ENCODE results near the gene ELF1. TPM values are rescaled to one million over a fixed set of nuclear protein-coding genes. Genes with fewer than 3 reads are reported as not detected.
"Not testable (repeated sequence)": the region's sequence is repeated elsewhere in the genome, so short reads cannot be mapped to it uniquely, and the experiment has no call there.

Gene ELF1
- polyA plus RNA-seq, 3 donors = 48.9 to 51.7 (median 51.5) TPM

DNA sequence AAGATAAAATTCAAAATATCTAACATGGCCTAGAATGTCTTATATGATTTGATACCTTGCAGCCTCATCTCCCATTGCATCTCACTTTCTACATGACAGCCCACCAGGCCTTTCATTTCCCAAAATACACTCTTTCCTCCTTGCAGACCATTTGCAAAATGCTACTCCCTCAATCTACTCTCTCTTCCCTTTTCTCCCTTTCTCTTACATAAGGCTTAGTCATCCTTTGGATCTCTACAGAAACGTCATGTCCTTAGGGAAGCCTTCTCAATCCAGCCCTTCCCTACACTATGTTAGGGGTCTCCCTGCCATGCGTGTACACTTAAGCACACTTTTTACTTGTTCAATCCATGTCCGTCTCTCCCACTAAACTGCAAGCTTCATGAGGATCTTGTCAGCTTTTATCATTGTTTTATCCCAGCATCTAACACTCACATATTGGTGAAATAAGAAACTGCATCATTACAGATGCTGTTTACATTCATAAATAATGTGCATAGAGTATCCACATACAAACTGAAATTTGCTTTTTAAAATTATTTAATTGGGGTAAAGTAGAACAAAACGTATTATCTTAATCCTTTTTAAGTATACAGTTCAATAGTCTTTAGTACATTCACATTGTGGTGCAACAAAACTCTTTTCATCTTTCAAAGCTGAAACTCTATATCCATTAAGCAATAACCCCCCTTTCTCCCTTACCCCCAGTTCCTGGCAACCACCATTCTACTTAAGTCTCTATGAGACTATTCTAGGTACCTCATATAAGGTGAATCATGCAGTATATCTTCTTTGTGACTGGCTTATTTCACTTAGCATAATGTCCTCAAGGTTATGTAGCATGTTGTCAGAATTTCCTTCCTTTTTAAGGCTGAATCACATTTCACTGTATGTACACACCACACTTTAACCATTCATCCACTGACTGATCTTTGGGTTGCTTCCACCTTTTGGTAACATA lies 30.6 kb upstream of the ELF1 start:
- DNase-seq = no peak

DNA sequence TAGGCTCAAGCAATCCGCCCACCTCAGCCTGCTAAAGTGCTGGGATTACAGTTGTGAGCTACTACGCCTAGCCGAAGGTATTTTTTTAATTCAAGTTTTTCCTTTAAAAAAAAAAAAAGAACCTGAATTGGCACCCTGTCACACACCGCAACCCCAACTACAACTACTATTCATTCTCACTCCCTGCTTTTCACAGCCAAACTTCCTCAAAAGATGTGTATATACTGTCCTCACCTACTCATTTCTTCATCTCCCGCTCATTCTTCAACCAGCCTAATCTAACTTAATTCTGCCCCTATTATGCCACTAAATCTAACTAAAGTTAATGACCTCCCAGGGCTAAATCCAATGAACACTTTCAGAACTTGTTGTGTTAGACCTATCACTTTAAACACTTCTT lies 29.5 kb upstream of the ELF1 start:
- DNase-seq = no peak

DNA sequence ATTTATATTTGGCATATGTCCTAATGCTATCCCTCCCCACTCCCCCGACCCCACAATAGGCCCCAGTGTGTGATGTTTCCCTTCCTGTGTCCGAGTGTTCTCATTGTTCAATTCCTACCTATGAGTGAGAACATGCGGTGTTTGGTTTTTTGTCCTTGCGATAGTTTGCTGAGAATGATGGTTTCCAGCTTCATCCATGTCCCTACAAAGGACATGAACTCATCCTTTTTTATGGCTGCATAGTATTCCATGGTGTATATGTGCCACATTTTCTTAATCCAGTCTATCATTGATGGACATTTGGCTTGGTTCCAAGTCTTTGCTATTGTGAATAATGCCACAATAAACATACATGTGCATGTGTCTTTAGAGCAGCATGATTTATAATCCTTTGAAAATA lies 23.3 kb upstream of the ELF1 start:
- DNase-seq = not testable (repeated sequence)

DNA sequence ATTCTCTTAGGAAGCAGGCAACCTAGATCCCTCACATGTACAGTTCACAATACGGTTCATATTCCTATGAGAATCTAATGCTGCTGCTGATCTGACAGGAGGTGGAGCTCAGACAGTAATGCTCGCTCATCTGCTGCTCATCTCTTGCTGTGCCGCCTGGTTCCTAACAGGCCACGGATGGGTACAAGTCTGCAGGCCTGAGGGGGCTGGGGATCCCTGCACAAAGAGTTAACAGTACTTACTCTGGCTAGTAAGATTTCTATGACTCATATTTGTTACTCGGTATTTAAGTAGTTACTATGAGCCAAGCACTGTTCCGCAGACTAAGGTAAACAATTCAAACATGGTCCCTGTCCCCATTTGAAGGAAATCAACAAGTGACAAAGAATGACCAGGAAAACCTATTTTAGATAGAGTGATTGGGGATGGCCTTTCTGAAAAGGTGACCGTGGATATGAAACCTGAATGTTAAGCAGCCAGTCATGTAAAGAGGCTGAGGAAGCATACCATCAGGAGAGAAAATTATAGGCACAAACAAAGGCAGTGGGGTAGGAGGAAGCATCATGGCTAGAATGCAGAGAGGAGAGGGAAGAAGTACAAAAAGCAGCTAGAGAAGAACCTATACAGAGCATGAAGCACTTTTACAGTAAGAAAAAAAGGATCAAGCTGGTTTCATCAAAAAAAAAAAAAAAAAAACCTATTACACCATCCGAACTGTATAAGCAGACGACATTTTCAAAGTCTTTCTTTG lies 21.6 kb upstream of the ELF1 start:
- DNase-seq = no peak

DNA sequence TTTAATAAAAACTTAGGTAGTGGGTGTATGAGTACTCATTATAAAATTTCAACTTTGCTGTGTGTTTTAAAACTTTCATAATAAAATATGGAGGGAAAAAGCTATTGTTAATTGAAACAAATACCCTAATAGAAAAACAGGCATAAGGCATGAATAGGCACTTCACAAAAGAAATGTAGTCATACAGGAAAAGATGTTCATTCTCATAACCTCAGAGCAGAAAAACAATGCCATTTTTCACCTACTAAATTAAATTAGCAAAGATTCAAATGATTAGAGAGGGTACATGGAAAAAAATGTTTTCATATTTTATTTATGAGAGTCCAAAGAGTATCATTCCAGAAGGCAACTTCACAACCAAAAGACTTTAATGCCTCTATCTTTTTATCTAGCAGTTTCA lies 20.6 kb upstream of the ELF1 start:
- no peak for DNase-seq

DNA sequence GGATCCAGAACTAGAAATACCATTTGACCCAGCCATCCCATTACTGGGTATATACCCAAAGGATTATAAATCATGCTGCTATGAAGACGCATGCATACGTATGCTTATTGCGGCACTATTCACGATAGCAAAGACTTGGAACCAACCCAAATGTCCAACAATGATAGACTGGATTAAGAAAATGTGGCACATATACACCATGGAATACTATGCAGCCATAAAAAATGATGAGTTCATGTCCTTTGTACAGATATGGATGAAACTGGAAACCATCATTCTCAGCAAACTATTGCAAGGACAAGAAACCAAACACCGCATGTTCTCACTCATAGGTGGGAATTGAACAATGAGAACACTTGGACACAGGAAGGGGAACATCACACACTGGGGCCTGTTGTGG lies 17.4 kb upstream of the ELF1 start:
- DNase-seq = not testable (repeated sequence)

DNA sequence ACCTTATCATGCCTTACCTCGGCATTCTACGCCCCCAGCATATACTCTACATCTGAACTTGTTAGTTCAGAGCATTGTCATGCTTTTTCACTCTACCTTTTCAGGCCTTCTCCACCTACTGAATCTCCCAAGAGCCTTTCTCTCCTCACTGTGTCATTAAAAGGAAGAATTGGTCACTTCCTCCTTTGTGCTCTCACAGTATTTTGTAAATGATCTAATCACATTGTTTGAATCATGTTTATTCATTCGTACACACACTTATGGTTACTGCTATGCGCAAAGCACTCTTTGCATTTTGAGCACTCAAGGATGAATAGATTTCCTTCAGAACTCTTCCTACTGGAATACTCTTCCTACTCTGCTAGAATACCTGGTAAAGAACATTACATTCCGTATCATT lies 15.8 kb upstream of the ELF1 start:
- no peak for DNase-seq

DNA sequence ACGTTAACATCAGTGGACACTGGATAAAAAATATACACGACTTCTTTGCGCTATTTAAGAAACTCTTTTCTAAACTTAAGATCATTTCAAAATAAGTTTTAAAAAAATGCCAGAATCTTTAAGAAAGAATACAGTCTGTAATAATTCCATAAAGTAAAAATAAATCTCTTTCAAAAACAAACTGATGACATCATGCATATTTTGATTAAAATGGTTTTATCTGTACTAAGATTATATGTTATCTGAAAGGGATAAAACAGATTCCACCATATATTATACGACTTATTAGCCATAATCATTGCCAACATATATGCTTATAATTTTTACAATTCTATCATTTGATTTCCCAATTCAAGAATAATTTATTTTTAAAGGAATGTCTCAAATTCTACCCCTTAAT lies 15.3 kb upstream of the ELF1 start:
- no peak for DNase-seq

DNA sequence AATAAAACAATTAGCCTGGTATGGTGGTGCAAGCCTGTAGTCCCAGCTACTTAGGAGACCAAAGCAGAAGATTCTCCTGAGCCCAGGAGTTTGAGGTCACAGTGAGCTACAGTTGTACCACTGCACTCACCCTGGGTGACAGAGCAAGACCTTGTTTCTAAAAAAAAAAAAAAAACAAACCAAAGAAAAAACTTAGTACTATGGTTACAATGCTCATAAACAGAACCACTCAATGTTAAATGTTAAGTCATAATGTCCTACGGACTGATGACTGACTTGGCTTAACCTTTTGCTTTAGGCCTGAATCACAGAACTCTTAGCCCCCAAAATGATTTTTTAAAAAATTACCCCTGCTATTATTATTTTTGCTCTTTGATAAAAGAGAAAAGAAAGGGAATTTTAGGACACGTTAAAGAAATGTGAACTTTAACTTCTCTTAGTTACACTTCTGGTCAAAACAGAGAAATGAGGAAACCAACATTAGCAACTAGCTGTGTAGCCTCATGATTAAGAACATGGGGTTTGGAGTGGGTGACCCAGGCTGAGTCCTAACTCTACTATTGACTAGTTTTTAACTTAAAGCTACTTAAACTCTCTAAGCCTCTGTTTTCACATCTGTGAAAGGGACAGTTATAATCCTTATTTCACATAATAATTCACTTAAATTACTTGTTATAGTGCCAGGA lies 13.7 kb upstream of the ELF1 start:
- DNase-seq = no peak

DNA sequence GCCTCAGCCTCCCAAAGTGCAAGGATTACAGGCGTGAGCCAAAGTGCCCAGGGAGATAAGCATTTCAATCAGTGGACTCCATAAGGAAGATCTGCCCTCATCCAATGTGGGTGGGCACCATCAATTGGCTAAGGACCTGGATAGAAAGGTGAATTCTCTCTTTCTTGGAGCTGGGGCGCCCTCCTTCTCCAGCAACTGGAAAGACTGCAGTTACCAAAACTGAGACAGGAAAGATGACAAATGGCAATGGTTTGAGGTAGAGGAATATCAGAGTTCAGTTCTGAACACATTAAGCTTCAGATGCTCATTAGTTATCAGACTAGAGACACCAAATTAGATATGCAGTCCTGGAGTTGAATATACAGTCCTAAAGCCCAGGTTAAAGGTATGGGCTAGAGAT lies 10.5 kb upstream of the ELF1 start:
- DNase-seq = no peak

DNA sequence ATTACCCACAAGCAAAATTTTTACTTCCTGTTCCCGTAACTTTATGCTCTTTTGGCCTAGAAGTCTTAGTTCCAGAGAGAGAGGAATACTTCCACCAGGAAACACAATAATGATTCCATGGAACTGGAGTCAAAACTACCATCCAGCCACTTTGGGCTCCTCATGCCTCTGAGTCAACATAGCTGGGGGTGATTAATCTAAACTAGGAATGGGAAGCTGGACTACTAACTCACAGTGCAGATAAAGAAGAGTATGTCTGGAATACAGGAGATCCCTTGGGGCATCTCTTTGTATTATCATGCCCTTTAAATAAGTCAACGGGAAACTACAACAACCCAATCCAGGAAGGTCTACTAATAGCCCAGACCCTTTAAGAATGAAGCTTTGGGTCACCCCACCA lies 8.9 kb upstream of the ELF1 start:
- no peak for DNase-seq

DNA sequence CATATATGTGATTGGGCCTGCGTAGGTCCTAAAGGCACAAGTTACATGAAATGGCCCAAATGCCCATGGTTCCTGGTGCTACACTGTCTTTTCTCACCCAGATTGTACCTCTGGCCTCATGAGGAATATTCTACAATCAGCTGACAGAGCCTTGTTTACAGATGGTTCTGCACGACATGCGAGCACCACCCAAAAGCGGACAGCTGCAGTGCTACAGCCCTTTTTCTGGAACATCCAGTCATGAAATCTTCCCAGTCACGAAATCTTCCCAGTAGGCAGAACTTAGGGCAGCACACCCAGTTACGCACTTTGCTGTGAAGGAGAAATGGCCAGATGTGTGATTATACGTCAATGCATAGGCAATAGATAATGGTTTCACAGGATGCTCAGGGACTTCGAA lies 7.7 kb upstream of the ELF1 start:
- DNase-seq = no peak

DNA sequence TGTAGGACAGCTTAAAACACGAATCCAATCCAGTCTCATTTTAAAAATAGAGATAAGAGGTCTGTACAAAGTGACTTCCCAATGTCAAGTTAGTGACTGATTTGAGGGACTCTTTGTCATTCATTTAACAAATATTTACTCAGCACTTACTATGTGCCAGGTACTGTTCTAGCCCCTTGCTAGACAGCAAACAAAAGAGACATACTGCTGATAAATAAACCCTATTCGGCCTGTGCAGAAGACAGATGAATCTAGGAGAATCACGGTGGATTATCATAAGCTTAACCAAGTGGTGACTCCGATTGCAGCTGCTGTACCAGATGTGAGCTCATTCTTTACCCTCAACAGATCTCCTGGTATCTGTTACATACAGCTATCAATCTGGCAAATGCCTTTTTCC lies 6.4 kb upstream of the ELF1 start:
- DNase-seq = no peak

DNA sequence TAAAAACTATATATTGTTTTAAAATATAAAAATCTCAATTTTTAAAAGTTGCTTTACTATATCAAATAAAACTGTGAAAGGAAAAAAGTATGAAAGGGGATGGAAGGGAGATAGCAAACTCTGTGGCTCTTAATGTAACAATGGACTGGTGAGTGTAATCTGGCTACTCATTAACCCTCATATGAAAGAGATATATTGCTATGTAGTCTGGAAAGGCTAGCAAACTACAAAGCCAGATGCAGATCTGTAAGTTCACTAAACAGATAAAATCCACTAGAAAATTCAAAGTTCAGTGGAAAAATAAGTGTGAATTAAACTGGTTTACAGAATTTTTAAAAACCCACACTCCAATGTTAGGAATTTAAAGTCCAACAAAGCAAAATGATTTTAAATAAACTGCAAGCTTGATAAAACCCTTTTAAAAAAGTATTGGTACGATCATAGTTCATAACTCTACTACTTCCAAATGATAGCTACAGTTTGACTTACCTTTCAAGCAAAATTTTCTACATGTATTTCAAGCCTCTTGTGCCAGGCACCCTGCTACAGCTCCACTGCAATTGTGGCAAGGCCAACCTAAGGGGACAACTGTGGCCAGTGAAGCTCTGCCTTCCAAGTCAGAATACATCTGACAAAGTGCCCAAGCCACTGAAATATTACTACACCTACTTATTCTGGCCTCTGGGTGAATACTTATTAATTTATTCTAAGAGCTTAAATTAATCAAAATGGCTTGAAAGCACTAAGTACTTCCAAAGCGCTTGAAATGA lies 647 bp upstream of the ELF1 start:
- DNase-seq = no peak

DNA sequence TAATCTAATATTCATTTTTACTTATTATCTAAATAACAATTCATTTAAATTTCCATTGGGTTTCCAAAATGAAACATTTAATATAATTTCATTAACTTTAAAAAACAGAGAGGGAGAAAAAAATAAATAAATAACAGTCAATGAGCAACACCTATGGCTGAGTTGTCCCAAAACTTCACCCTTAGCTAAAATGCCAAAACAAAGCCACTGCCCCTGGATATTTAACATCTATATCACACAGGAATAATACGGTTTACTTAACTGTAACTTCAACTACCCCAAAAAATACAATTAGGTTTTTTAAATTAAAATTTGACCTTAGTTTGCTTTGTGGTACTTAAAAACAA lies 541 bp downstream of the ELF1 start:
- DNase-seq = no peak

DNA sequence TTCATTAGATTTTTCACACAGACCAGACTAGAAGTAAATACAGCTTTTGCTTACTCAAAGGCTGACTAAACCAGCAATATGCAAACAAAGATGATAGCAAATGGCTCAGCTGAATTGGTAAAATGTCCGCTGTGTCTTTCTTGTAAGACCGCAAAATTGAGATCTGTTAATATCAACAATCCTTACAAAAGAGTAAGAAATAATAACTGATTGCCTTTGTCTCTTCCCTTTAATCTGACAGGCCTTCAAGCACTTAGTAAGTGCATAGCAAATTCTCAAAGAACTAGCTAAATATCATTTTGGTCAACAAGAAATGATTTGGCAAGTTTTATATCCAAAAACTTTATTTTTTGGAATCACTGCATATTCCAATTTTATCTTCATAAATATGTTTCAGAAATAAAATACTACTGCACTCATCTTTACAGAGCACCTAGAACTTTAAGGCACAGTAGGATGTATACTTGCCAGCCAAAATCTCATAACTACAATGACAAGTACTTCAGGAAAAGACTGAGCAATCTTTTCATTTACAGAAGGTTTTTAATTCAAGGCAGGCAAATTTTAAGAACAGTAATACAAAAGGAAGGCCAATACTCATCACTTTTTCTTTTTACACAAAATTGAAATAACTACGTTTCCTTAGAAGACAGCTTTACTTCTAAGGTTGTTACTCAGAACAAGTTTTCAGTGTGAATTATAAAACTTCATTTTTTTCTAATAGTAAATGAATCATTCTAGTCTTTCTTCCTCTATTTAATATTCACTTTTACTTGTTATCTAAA lies 1.1 kb downstream of the ELF1 start:
- DNase-seq = no peak

DNA sequence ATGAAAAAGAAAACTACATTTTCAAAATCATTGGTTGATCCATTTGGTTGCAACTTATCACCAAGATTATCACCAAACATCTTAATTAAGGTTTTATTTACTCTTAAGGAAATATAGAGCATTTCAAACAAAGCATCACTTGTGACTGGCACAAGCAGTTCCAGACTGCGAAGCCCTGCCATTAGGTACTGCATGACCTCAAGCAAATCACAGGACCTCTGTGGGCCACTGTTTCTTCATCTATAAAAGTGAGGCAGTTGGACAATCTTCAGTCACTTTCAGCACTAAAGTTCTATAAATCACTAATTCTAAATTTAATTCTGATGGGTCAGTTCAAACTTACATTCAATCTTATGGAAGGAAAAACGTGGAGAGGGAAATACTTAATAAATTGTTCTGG lies 2.0 kb downstream of the ELF1 start:
- DNase-seq = no peak

DNA sequence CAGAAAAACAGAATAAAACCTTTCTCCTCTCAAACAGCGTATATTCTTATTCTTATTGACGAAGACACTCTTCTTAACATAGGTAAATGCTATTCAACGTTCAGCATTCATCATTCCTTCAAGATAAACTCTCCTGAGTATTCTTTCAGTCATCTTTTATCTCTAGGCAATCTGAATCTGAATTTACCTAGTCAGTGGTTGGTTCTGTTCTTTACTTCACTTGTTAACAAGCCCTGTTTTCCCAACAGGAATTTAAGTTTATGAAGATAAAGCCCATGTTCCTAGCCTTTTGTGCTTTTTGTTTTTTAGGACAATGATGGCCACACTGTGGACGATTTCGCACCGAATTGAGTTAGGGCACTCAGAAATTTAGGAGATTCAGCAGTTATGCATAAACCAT lies 3.2 kb downstream of the ELF1 start:
- DNase-seq = no peak

DNA sequence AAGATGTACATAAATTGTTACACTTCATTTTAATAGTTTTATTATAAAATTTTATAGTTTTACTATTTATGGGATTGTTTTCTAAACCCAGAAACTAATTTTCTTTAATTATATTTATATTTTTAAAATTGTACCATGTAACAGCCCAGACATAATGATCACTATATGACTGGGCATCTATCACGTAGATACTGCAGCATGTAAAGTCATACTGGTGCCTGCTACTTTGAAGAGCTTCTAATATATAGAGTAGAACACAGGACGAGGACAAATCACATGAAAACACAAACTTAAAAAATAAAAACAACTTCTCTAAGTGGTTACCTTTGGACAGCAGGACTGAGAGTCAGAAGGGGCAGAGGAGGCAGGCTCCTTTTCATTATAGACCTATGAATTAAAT lies 5.3 kb downstream of the ELF1 start:
- DNase-seq = no peak

DNA sequence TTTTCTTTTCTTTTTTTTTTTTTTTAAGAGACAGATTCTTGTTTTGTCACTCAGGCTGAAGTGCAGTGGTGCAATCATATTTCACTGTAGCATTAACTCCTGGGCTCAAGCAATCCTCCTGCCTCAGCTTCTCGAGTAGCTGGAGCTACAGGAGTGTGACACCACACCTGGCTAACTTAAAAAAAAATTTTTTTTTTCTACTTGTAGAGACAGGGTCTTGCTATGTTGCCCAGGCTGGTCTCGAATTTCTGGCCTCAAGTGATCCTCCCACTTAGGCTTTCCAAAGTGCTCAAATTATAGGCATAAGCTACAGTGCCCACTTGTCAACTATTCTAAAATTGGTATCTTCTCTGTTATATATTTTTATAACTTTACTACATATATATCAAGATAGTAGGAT lies 6.6 kb downstream of the ELF1 start:
- no peak for DNase-seq

DNA sequence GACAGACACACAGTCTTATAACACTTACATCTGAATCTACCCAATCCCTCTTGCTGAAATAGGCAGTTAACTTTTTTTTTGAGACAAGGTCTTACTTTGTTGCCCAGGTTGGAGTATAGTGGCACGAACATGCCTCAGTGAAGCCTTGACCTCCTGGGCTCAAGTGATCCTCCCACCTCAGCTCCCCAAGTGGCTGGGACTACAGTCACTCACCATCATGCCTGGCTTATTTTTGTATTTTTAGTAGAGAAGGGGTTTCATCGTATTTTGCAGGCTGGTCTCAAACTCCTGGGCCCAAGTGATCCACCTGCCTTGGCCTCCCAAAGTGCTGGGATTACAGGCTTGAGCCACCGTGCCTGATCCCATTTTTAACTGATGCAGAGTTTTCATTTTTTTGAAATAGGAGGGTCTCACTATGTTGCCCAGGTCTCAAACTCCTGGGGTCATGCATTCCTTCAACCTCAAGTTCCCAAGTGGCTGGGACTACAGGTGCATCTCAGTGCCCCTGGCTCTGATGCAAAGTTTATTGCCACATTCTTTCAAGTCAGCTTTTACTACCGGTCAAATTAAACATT lies 7.6 kb downstream of the ELF1 start:
- no peak for DNase-seq

Data from renal pelvis (tissue), 4 donors.